ENCODE data around the gene LUZP1. TPM values are rescaled to one million over a fixed set of nuclear protein-coding genes. Genes with fewer than 3 reads are reported as not detected.

LUZP1 gene
- total and polyA plus RNA-seq, 10 of the 15 experiments (the other 5 are each of a cell fraction or from before 2014, with no cell fraction given) = 11.3 to 28.2 (median 17.3) TPM

DNA sequence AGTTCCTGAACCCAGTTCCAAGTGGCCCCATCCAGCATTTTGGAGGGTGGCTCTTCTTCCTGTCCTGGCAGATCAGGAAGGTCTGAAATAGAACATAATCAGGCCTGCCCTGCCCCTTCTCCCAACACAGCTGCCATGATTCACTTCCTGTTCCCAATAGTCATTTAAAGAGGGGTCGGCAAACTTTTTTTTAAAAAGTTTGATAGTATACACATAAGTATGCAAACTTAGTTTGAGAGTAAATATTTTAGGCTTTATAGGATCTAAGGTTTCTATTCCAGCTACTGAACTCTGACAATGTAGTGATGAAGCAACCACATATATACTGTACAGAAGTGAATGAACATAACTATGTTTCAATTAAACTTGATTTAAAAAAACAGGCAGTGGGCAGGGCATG lies 66.4 kb downstream of the LUZP1 start:
- Histone ChIP-seq H4K20me1 (ENCODE audit: control insufficient read depth, insufficient read depth) (no peaks in the 10 kb centered on the region), H3K36me3 (ENCODE audit: control insufficient read depth in 2 of 2, insufficient read depth in 2 of 2, low read length in 1 of 2) (no peaks in the 10 kb centered on the region; a peak in 1 of 4 replicates), H3K9me3 (replicated peaks; ENCODE audit: control insufficient read depth, insufficient read depth, low read length) (no peaks in the 10 kb centered on the region), H3K27ac (ENCODE audit: control insufficient read depth, insufficient read depth) (no peak overlapping the region), H2AFZ (ENCODE audit: control insufficient read depth, low read depth, low read length) (no peak overlapping the region), H3K4me3 (no peak overlapping the region), H3K4me1 (ENCODE audit: control insufficient read depth, insufficient read depth, low read length) (no peaks in the 10 kb centered on the region), H3K9ac (ENCODE audit: control insufficient read depth, insufficient read depth, low read length) (no peak overlapping the region), H3K27me3 (replicated peaks in 1 of 2; ENCODE audit: control insufficient read depth in 2 of 2, insufficient read depth in 2 of 2, low read length in 1 of 2) (no peaks in the 10 kb centered on the region), H3K4me2 (ENCODE audit: control insufficient read depth, insufficient read depth) (no peak overlapping the region), H3K79me2 (ENCODE audit: control insufficient read depth, insufficient read depth, low read length) (no peaks in the 10 kb centered on the region; the same call in 1 of the 2 replicates)
- ChIA-PET POLR2A (interaction anchor here (0.7 to 2.5 kb wide), 7 partner anchors 10 to 109 kb away, joined by 3 to 7 read pairs (median 4); no protein-coding TSS in a partner anchor), RAD21 (ENCODE audit: unreplicated experiment) (interaction anchor here (0.8 to 6.3 kb wide), 6 partner anchors 9 to 83 kb away, joined by 3 to 338 read pairs (median 4); no protein-coding TSS in a partner anchor), CTCF (interaction anchor here (1.0 to 20.3 kb wide), 5 partner anchors 10 to 80 kb away, joined by 3 to 961 read pairs (median 5); no protein-coding TSS in a partner anchor), SMC1A (ENCODE audit: uncharacterized antibody, unreplicated experiment) (interaction anchor here (0.9 to 7.6 kb wide), 10 partner anchors 8 to 281 kb away, joined by 3 to 455 read pairs (median 5); no protein-coding TSS in a partner anchor)
- in situ Hi-C loops (cut with MboI) = no loop called here
- no peak for FAIRE-seq
- 60% methylated on average over 1 of the region's 1 CpG for WGBS (ENCODE audit: insufficient coverage, insufficient replicate concordance, low lambda C conversion rate, missing lambda C conversion rate)
- no TSS peak for BruUV-seq (replicated peaks)
- intact Hi-C loops (cut with micrococcal nuclease; ENCODE audit: unreplicated experiment) = loop anchor here (5.0 kb wide), 1 partner anchor 180 kb away; no protein-coding TSS in a partner anchor
- no peak for DNase-seq (ENCODE audit: low read depth, low spot score)
- no peak for ATAC-seq
- TF ChIP-seq, protein P1, sequence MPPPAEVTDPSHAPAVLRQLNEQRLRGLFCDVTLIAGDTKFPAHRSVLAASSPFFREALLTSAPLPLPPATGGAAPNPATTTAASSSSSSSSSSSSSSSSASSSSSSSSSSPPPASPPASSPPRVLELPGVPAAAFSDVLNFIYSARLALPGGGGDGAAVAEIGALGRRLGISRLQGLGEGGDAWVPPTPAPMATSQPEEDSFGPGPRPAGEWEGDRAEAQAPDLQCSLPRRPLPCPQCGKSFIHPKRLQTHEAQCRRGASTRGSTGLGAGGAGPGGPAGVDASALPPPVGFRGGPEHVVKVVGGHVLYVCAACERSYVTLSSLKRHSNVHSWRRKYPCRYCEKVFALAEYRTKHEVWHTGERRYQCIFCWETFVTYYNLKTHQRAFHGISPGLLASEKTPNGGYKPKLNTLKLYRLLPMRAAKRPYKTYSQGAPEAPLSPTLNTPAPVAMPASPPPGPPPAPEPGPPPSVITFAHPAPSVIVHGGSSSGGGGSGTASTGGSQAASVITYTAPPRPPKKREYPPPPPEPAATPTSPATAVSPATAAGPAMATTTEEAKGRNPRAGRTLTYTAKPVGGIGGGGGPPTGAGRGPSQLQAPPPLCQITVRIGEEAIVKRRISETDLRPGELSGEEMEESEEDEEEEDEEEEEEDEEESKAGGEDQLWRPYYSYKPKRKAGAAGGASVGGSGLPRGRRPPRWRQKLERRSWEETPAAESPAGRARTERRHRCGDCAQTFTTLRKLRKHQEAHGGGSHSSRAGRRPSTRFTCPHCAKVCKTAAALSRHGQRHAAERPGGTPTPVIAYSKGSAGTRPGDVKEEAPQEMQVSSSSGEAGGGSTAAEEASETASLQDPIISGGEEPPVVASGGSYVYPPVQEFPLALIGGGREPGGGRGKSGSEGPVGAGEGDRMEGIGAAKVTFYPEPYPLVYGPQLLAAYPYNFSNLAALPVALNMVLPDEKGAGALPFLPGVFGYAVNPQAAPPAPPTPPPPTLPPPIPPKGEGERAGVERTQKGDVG (CRISPR knock-in tag; IDR thresholded peaks at IDR 0.05) = no peak
- TF ChIP-seq MXI1 (IDR thresholded peaks at IDR 0.05; ENCODE audit: low read depth, low read length) (no peak), ZNF274 (IDR thresholded peaks at IDR 0.05; ENCODE audit: insufficient read depth, insufficient read length) (no peak), NRF1 (conservative IDR thresholded peaks at IDR 0.05; ENCODE audit: low read depth, low read length) (no peak), POLR2AphosphoS5 (IDR thresholded peaks at IDR 0.05; ENCODE audit: low read length) (no peak), BCL3 (IDR thresholded peaks at IDR 0.05; ENCODE audit: borderline replicate concordance, insufficient read depth, low read depth, low read length, poor library complexity, severe bottlenecking) (no peak), SRF (IDR thresholded peaks at IDR 0.05; ENCODE audit: low read depth in 2 of 2, low read length in 2 of 2) (no peak), ZZZ3 (IDR thresholded peaks at IDR 0.05; ENCODE audit: control insufficient read depth, insufficient read length, low read depth) (no peak), TCF3 (IDR thresholded peaks at IDR 0.05; ENCODE audit: borderline replicate concordance, insufficient read depth, low read depth, low read length) (no peak), CHD4 (IDR thresholded peaks at IDR 0.05) (no peak), STAT3 (IDR thresholded peaks at IDR 0.05; ENCODE audit: low read depth, low read length) (no peak), BMI1 (IDR thresholded peaks at IDR 0.05; ENCODE audit: borderline replicate concordance) (no peak), SKIL (IDR thresholded peaks at IDR 0.05; ENCODE audit: low read depth, poor library complexity, severe bottlenecking) (no peak), PBX3 (IDR thresholded peaks at IDR 0.05; ENCODE audit: insufficient replicate concordance, low read depth, low read length) (no peak), MYC (IDR thresholded peaks at IDR 0.05; ENCODE audit: insufficient read depth, insufficient read length, insufficient replicate concordance, low read length, severe bottlenecking) (no peak), HDAC6 (IDR thresholded peaks at IDR 0.05; ENCODE audit: unreplicated experiment) (no peak)

All from GM12878 (cell line).